GM23248 (cell line): Measurements from ENCODE around the gene ATP8A1. TPM values are rescaled to one million over a fixed set of nuclear protein-coding genes. Genes with fewer than 3 reads are reported as not detected.

Experiments
- DNase-seq: peaks from one replicate; pipeline ENCODE4 v3.0.0-alpha.2; 2015
- H2AFZ ChIP-seq: fragments of 200-600 bp; sonication (generic); 2 replicates; pipeline ENCODE4 v1.6.1; 2016; ENCODE audit warnings: antibody characterized with exemption
- H3F3A ChIP-seq: fragments of 200-600 bp; sonication (generic); 2 replicates; pipeline ENCODE4 v1.6.1; 2016; ENCODE audit warnings: mild to moderate bottlenecking, antibody characterized with exemption, mixed run types; ENCODE audit not compliant: insufficient read depth
- H3K27ac ChIP-seq: fragments of 200-600 bp; sonication (generic); 2 replicates; pipeline ENCODE4 v1.5.1; 2016; ENCODE audit warnings: mild to moderate bottlenecking
- H3K27me3 ChIP-seq: fragments of 200-600 bp; sonication (generic); replicated peaks from 2 replicates; pipeline ENCODE4 v1.6.1; 2016; ENCODE audit warnings: mild to moderate bottlenecking; ENCODE audit not compliant: insufficient read depth
- H3K36me3 ChIP-seq: fragments of 200-600 bp; sonication (generic); 2 replicates; pipeline ENCODE4 v1.6.1; 2016; ENCODE audit warnings: low read depth, mild to moderate bottlenecking
- H3K4me1 ChIP-seq: fragments of 200-600 bp; sonication (generic); 2 replicates; pipeline ENCODE4 v1.6.1; 2016; ENCODE audit warnings: mild to moderate bottlenecking; ENCODE audit not compliant: insufficient read depth
- H3K4me2 ChIP-seq: fragments of 200-600 bp; sonication (generic); one replicate; pipeline ENCODE4 v1.6.1; 2016; ENCODE audit warnings: mild to moderate bottlenecking; ENCODE audit not compliant: unreplicated experiment
- H3K4me3 ChIP-seq: fragments of 200-600 bp; sonication (generic); 2 replicates; pipeline ENCODE4 v1.5.1; 2016; ENCODE audit warnings: mild to moderate bottlenecking
- H3K79me2 ChIP-seq: fragments of 200-600 bp; sonication (generic); 2 replicates; pipeline ENCODE4 v1.6.1; 2016; ENCODE audit warnings: mild to moderate bottlenecking; ENCODE audit not compliant: insufficient read depth
- H3K9ac ChIP-seq: fragments of 200-600 bp; sonication (generic); 2 replicates; pipeline ENCODE4 v1.6.1; 2016; ENCODE audit warnings: mild to moderate bottlenecking
- H3K9me2 ChIP-seq: fragments of 200-600 bp; sonication (generic); 2 replicates; pipeline ENCODE4 v1.6.1; 2016; ENCODE audit warnings: mixed run types, mild to moderate bottlenecking, moderate library complexity; ENCODE audit not compliant: insufficient read depth
- H3K9me3 ChIP-seq: fragments of 200-600 bp; sonication (generic); one replicate; pipeline ENCODE4 v1.6.1; 2017; ENCODE audit warnings: low read depth
- H4K20me1 ChIP-seq: fragments of 200-600 bp; sonication (generic); 2 replicates; pipeline ENCODE4 v1.6.0; 2016; ENCODE audit not compliant: insufficient read depth
- EZH2 ChIP-seq: fragments of 200-600 bp; sonication (generic); IDR thresholded peaks from 2 replicates; pipeline ENCODE4 v1.6.1; 2018; ENCODE audit warnings: antibody characterized with exemption, mild to moderate bottlenecking; ENCODE audit not compliant: insufficient read depth, poor library complexity, severe bottlenecking
- EZH2phosphoT487 ChIP-seq: fragments of 200-600 bp; sonication (generic); IDR thresholded peaks from 2 replicates; pipeline ENCODE4 v1.6.1; 2018; ENCODE audit warnings: antibody characterized with exemption, moderate library complexity, mild to moderate bottlenecking, low read depth; ENCODE audit not compliant: insufficient read depth
- WGBS, 2 experiments: methylation state at CpG; one replicate each; pipeline ENCODE4 v1.1.6; 2015 to 2017; ENCODE audit warnings: low lambda C conversion rate in 2 of 2, low coverage in 1 of 2; ENCODE audit errors: missing lambda C conversion rate in 2 of 2; 5-methylcytosine and 5-hydroxymethylcytosine counted together
- in situ Hi-C: fragments of 300-500 bp; cut with MboI; formaldehyde crosslinking; loops from 2 replicates; pipeline ENCODE4 v1.15.0; 2020
- polyA plus RNA-seq: library from polyadenylated mRNA; unstranded; fragments of >200 nt; fragmentation: Nextera tagmentation; extraction: Ambion mirVana; gene quantifications from 2 replicates; pipeline ENCODE4 v1.2.1, GENCODE V29; 2016
- total RNA-seq: library from RNA; depleted of rRNA; stranded (reverse); fragments of >200 nt; shearing (Covaris generic); gene quantifications from 2 replicates; pipeline ENCODE4 v1.2.3, GENCODE V29; 2014

ATP8A1 gene
- total and polyA plus RNA-seq, 2 experiments from 2014 or later: 0.11 to 0.13 TPM

GRCh38 chr4:42607011-42607726 lies 49.7 kb downstream of the ATP8A1 start:
- TF ChIP-seq EZH2 (no peak), EZH2phosphoT487 (no peak)
- WGBS, 2 experiments: 78 to 82% methylated on average over 3 of the region's 3 CpGs
- Histone ChIP-seq H3K27me3 (no peaks in the 10 kb centered on the region), H3K9me3 (no peaks in the 10 kb centered on the region), H3K4me1 (no peaks in the 10 kb centered on the region), H3K9me2 (no peaks in the 10 kb centered on the region), H3K79me2 (no peaks in the 10 kb centered on the region), H3K36me3 (no peaks in the 10 kb centered on the region), H4K20me1 (no peaks in the 10 kb centered on the region), H3K27ac (no peak overlapping the region), H3F3A (no peaks in the 10 kb centered on the region), H3K4me2 (no peak overlapping the region), H2AFZ (no peak overlapping the region), H3K4me3 (no peak overlapping the region), H3K9ac (no peak overlapping the region)
- in situ Hi-C loops: no loop called here
- DNase-seq: no peak

GRCh38 chr4:42605264-42605663 lies 51.6 kb downstream of the ATP8A1 start:
- no peak for DNase-seq
- WGBS, 2 experiments: 17 to 20% methylated on average over 5 of the region's 5 CpGs
- H3K27ac ChIP-seq: no peak overlapping the region

GRCh38 chr4:42603862-42604261 lies 53.0 kb downstream of the ATP8A1 start:
- TF ChIP-seq EZH2 (no peak), EZH2phosphoT487 (no peak)
- Histone ChIP-seq H3K4me2 (no peak overlapping the region), H3K4me3 (no peak overlapping the region), H3K4me1 (no peaks in the 10 kb centered on the region), H3K9me3 (no peaks in the 10 kb centered on the region), H3K36me3 (no peaks in the 10 kb centered on the region), H3K27ac (no peak overlapping the region), H3K27me3 (no peaks in the 10 kb centered on the region), H2AFZ (no peak overlapping the region), H3K79me2 (no peaks in the 10 kb centered on the region), H4K20me1 (no peaks in the 10 kb centered on the region), H3F3A (no peaks in the 10 kb centered on the region), H3K9ac (no peak overlapping the region), H3K9me2 (no peaks in the 10 kb centered on the region)
- in situ Hi-C loops: no loop called here
- 74 to 77% methylated on average over 2 of the region's 2 CpGs for WGBS, 2 experiments
- DNase-seq: no peak

More at GRCh38 chr4:42605264-42605663, 51.6 kb downstream of the ATP8A1 start:
- in situ Hi-C loops: no loop called here
- Histone ChIP-seq H3K4me1 (no peaks in the 10 kb centered on the region), H2AFZ (no peak overlapping the region), H3F3A (no peaks in the 10 kb centered on the region), H4K20me1 (no peaks in the 10 kb centered on the region), H3K36me3 (no peaks in the 10 kb centered on the region), H3K9ac (no peak overlapping the region), H3K4me2 (no peak overlapping the region), H3K27me3 (no peaks in the 10 kb centered on the region), H3K79me2 (no peaks in the 10 kb centered on the region), H3K9me3 (no peaks in the 10 kb centered on the region), H3K9me2 (no peaks in the 10 kb centered on the region), H3K4me3 (no peak overlapping the region)
- TF ChIP-seq EZH2: no peak
- TF ChIP-seq EZH2phosphoT487: no peak

GRCh38 chr4:42600578-42600977 lies 56.3 kb downstream of the ATP8A1 start:
- Histone ChIP-seq H3K27ac (no peak overlapping the region), H3K4me2 (no peak overlapping the region), H4K20me1 (no peaks in the 10 kb centered on the region), H3F3A (no peaks in the 10 kb centered on the region), H2AFZ (no peak overlapping the region), H3K79me2 (no peaks in the 10 kb centered on the region), H3K9ac (no peak overlapping the region), H3K9me3 (no peaks in the 10 kb centered on the region), H3K4me1 (no peaks in the 10 kb centered on the region), H3K9me2 (no peaks in the 10 kb centered on the region), H3K27me3 (no peaks in the 10 kb centered on the region), H3K4me3 (no peak overlapping the region), H3K36me3 (no peaks in the 10 kb centered on the region)
- in situ Hi-C loops: no loop called here
- no peak for DNase-seq
- WGBS, 2 experiments: 53 to 59% methylated on average over 2 of the region's 2 CpGs
- no peak for TF ChIP-seq EZH2
- no peak for TF ChIP-seq EZH2phosphoT487
